Raji (cell line): ENCODE measurements around the gene CREB5.

Source experiments
- POLR2A ChIP-seq: IDR thresholded peaks from 2 replicates; pipeline ENCODE4 v1.6.1; 2011; ENCODE audit warnings: low read depth, low read length, control low read depth; ENCODE audit not compliant: insufficient read depth

The CREB5 gene

DNA sequence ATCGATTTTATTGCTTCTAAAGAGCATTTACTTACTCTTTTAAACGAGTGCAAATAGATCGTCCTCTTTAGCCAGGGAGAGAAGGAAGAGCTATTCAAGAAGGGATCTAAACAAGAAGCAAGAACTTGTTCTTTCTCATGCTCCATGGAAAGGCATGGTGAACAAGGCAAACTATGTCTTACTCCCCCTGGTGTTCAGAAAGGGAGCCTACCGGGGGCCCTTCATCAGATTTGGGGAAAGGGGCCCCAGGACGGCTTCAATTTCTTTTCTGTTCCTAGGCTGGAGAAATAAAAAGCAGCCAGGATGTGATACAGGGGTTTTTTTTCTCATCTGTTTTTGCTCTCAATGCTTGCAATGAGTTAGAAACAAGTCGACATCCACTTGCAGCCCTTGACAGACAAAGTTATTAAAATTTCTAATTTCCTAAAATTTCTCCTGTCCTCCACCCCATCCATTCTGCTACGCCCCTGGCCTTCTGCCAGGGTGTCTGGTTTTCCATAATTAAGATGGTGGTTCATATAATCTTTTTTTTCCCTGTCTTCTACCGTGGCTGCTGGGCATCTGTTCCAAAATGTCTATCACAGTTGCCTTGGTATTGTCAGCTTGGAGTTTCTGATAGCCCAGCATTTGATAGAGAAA is 214.4 kb downstream of the CREB5 start:
- TF ChIP-seq POLR2A = no peak

DNA sequence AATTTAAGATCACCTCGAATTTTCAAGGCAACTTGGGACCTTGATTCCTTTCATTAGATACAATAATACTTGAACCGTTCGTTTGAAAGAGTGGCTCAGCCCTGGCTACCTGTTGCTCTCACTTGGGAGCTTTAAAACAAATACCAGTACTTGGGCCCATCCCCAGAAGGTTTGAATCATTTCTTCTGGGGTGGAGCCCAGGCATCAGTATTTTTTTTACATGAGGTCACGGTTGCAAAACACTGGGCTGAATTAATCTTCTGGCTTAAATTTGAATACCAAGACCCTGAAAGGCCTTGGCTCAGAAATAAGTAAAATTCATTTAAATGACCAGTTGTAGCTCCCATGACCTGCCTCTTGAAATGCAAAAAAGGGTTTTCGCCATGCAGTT is 214.9 kb downstream of the CREB5 start:
- TF ChIP-seq POLR2A = no peak

DNA sequence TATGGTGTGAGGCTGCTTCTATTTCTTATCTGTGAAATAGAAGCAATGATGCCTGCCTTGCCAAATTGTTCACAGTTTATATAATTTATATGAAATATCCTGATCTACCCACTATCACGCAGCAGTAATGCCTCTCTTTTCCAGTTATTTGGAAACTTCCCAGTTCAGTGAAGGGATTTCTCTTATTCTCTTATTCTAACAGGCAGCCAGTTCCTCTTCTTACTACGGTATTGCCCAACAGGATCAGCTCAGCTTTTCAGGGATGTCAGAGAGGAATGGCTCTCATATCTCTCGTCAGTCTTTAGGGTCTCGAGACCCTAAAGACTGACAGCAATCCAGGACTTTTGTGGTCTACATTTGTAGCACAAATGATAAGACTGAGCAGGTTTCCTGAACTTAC is 215.6 kb downstream of the CREB5 start:
- no peak for TF ChIP-seq POLR2A

DNA sequence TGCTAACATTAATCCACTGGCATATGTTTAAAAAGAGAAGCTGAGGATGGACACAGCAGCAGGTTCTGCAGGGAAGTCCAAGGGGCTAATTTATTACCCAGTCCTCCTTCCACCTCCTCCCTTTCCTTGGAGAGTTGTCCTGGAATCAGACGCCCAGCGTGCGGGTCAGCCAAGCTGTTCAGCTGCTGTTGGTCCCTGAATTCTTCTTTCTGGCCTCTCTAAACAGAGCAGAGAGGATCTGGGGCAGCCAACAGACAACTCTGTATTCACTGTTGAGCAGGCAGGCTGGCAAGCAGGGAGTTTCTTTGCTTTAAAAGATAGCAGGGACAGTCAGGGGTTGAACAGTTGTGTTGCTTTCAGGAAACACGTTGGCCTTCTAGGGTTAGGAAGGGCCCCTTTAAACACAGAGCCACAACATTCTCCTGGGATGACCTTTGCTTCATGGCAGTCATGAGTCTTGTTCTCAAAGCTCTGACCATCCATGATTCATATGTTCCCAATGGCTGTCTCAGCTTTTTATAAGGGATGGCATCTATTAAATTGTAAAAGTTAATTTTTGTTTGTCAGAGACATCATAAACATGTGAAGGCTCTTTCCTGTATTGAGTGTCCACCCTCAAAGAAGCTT is 217.0 kb downstream of the CREB5 start:
- no peak for TF ChIP-seq POLR2A

DNA sequence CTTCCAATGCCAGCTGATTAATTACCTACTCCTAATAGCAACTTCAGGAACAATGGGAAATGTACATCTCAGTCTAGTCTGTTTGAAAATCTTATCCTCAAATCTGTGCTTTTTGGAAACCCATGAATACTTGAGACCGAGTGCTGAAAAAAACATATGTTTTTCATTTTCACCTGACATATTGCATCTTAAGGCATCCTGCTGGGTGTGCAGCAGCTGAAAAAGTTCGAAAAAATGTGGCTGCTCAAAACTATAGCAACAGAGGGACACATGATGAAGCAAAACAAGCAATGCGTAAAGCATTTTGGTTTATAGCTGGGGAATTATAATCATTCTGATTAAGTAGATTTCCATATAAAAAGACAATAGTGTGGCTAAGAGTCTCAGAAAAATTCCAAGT is 218.0 kb downstream of the CREB5 start:
- no peak for TF ChIP-seq POLR2A

DNA sequence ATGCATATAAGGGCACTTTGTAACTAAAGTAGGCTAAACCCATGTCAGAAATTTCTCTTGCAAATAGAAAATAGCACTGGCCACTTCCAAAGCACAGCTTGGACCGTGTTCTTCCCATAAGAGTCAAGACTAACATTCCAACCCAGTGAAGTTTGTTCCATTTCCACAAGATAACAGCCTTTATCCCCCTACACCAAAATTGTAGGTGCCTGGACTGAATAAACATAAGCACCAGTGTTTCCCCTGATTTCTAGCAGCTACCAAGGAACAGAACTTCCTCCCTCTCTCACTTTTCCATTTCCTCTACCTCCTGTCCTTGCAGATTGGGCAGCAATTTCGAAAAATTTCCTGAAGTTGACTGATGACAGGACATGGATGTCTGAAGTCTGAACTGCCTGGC is 219.7 kb downstream of the CREB5 start:
- TF ChIP-seq POLR2A = no peak

DNA sequence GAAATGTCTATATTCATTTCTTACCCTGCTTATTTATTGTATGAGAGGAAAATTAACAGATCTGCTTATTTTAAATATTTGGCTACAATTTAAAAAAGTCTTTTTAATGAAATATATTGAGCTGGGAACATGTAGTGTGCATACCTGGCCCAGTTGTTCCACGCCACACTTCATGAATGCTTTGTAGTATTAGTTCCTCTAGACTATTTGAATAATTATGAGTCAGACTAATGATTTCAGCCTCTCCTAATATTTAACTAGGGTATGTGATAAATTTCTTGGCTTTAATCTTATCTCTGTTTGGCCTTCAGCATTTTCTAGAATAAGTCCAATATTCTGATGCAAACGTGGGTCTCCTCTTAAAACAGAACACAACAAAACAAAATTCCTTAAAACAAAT is 226.6 kb downstream of the CREB5 start:
- TF ChIP-seq POLR2A = no peak

DNA sequence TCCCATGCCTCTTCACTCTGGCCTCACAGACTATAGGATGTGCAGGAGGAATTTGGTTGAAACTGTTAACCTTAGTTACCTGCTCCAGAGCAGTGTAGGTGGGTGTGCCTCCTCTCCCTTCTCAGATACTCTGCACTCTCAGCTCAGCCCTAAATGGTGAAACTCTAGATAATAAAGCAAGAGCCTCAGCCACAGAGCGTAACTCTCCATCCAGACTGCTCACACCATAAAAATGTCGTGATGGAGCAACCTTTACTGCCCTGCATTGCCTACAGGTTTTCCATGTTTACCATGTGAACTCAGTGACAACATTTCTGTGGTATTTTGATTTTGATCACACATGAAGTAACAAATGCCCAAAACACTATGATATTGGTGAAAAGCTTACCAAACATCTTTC is 227.7 kb downstream of the CREB5 start:
- no peak for TF ChIP-seq POLR2A

DNA sequence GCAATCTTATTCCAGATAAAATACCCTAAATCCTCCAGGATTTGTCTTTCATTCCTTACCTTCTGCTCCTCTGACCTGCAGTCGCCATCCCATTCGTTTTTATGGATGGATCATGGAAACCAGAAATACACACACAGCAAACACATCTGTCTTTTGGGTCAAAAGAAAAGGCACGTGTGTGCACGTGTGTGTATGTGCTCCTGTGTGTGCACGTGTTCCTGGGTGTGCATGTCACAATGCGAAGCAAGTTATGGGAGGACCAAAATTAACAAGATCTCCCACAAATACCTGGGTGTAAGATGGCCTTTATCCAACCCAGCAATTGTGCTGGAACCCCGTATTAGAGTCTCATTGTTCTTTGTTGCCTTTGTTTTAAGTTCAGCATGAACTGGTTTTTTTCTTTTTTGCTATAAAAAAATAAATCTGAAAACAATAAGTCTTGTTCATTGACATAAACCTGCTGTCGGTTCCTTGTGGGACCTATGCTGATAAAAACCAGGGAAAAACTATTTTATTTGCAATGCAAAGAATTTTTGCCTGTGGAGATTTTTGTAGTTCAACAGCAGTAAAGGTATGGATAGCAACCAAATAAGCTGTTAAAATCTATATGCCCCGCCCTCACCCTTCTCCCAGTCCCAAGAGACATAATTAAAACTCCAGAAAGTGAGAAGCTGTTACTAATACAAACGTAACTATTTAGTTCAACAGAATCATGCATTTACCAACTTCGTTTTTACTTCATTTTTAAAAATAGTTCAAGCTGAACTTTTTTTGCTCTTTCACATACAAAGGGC is 229.6 kb downstream of the CREB5 start:
- no peak for TF ChIP-seq POLR2A

DNA sequence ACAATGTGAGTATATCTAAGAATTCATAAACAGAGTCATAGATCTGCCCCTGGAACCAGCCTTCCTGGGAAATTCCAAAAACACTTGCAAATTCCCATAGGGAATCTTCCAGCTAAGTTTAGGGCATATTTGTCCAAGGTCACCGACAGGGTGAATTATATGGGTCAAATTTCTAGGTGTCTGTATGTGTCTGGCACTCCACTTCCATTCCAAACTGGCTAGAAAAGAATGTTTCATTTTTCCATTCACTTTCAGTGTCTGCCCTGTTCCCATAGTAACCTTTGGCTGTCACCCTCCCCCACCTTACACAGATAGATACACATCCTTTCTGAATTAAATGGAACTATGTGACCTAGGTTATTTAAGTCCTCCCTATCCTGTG is 230.9 kb downstream of the CREB5 start:
- TF ChIP-seq POLR2A = no peak

DNA sequence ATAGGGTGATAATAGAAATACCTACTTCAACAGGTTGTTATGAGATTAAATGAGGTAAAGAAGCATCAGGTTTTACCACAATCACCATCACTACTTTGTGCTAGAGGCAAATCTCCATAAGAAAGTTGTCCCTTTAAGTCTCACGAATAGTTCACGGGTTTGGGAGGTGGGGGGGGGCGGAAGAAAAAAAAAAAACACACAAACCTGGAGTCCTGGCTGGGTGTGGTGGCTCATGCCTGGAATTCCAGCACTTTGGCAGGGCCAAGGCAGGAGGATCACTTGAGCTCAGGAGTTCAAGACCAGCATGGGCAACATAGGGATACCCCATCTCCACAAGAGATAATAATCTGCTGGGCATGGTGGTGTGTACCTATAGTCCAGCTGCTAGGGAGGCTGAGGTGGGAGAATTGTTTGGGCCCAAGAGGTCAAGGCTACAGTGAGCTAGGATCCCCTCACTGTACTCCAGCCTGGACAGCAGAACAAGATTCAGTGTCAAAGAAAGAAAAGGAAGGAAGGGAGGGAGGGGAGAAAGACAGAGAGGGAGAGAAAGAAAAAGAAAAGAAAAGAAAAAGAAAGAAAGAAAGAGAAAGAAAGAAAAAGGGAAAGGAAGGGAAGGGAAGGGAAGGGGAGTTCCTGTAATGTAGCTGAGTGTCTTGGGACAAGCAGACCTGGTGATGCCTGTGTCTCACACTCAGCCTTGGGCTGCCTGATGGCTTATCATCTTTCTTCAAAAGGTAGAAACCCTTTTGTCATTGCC is 231.4 kb downstream of the CREB5 start:
- TF ChIP-seq POLR2A = no peak

DNA sequence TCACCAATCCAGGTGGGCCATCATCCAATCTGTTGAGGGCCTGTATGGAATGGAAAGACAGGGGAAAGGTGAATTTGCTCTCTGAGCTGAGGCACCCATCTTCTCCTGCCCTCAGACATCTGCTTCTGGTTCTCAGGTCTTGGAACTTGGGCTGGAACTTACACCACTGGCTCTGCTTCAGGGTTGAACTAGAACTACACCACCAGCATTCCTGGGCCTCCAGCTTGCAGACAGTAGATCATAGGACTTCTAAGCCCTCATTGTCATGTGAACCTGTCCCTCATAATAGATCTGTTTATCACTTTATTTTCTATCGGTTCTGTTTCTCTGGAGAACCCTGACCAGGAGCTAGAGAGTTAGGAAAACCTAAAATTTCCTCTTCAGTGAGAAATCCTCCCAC is 233.5 kb downstream of the CREB5 start:
- no peak for TF ChIP-seq POLR2A

DNA sequence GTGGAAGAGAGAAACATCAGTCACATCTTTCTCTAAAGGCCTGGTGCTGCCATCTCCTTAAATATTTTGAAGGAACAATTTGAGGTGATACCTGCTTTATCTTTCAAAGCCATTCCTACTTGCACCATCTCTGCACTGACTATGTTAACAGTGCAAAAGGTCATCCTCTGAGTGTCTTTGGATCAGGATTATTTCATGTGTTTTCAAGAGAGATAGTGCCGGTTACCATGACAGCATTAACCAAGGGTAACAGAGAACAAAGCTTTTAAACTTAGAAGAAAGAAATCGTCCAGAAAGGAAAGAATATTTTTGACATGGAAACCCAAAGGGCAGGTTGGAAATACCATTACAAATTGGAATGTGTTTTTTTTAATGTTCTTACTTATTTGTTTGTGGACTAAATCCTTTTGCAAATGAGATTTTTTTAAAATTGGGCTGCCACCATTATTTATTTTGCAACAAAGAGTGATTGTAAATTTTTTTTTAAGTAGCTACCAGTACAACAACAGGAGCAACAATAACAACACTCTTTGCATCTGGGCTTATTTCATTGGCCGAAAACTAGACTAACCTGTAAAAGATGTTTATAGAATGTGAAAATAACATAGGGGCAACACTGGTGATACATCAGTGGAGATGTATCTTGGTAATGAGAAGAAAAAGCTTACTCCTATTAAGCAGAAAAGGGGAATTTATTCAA is 234.2 kb downstream of the CREB5 start:
- no peak for TF ChIP-seq POLR2A

DNA sequence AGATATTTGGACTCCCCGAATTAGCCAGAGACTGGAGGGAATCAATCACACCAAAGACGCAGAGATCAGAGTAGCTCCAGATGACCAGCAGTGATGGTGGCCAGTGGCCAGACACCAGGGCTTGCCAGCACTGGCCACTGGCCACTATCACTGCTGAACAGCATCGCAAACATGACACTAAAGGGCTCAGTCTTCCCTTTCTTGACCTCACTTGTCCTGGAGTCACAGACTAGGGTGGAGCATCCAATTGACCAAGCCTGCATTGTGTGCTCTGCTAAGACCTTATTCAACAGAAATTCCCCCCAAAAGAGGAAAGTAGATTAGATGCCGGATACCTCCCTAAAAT is 234.7 kb downstream of the CREB5 start:
- no peak for TF ChIP-seq POLR2A

DNA sequence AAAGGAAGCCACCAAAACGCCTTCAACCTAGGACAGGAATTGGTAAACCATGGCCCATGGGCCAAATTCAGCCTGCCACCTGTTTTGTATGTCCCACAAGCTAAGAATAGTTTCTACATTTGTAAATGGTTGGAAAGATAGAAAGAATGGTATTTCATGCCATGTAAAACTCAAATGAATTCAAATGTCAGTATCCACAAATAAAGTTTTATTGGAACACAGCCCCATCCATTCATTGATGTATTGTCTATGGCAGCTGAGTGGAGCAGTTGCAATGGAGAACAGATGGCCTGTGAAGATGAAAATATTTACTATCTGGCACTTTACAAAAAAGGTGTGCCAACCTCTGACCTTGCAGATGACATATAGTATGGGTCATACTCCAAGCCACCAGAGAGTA is 236.9 kb downstream of the CREB5 start:
- no peak for TF ChIP-seq POLR2A
